ENCODE data around the gene BRSK2.

DNA sequence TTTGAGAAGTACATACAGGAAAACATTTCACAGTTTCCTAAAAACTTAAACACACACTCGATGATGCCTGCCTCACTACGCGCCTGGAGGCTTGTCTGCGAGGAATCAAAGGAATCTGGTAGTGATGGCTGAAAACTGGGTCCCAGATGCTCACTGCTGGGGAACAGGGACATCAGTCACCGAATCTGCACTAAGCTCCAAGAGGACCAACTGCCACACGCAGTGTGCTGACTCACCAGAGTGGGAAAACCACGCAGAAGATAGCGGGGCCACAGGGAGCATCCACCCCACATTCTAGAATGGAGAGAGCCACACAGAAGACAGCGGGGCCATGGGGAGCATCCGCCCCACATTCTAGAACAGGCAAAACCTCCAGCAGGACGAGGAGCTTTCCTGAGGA lies 121.2 kb downstream of the BRSK2 start:
- TF ChIP-seq, protein P1, sequence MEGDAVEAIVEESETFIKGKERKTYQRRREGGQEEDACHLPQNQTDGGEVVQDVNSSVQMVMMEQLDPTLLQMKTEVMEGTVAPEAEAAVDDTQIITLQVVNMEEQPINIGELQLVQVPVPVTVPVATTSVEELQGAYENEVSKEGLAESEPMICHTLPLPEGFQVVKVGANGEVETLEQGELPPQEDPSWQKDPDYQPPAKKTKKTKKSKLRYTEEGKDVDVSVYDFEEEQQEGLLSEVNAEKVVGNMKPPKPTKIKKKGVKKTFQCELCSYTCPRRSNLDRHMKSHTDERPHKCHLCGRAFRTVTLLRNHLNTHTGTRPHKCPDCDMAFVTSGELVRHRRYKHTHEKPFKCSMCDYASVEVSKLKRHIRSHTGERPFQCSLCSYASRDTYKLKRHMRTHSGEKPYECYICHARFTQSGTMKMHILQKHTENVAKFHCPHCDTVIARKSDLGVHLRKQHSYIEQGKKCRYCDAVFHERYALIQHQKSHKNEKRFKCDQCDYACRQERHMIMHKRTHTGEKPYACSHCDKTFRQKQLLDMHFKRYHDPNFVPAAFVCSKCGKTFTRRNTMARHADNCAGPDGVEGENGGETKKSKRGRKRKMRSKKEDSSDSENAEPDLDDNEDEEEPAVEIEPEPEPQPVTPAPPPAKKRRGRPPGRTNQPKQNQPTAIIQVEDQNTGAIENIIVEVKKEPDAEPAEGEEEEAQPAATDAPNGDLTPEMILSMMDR (IDR thresholded peaks at IDR 0.05) = no peak
- no peak for TF ChIP-seq POLR2A (IDR thresholded peaks at IDR 0.05)

All from Peyer's patch (tissue), 4 donors.